HEK293 (cell line): Measurements from ENCODE around the gene RASL12.

Experiments
- CTCF ChIA-PET: fragments of 350-600 bp; formaldehyde crosslinking; extraction: SDS; loops from one replicate; lab custom pipeline; 2021; ENCODE audit warnings: antibody characterized with exemption; lab: Yijun Ruan, JAX
- POLR2A ChIA-PET: fragments of 300-600 bp; formaldehyde crosslinking; extraction: SDS; loops from one replicate; lab custom pipeline; 2020; ENCODE audit warnings: antibody characterized with exemption, inconsistent platforms; lab: Yijun Ruan, JAX
- H3K27ac ChIP-seq: fragments of 200-500 bp; sonication (Bioruptor generic); 2 replicates; pipeline ENCODE4 v1.5.1; 2014; ENCODE audit warnings: low read depth, low read length, control low read depth, inconsistent platforms; ENCODE audit errors: extremely low read depth
- H3K36me3 ChIP-seq, 2 experiments: fragments of 200-500 bp in 1 of 2; sonication (Bioruptor generic) in 1 of 2; 1 replicate in 1 of 2; 2 replicates in 1 of 2; pipeline ENCODE4 v1.5.1; 2014 to 2017; ENCODE audit warnings: inconsistent platforms in 2 of 2, low read length in 2 of 2; ENCODE audit not compliant: control insufficient read depth in 2 of 2, insufficient read depth in 1 of 2
- H3K4me1 ChIP-seq: fragments of 200-500 bp; sonication (Bioruptor generic); 2 replicates; pipeline ENCODE4 v1.5.1; 2014; ENCODE audit warnings: mild to moderate bottlenecking, low read length, inconsistent platforms; ENCODE audit not compliant: control insufficient read depth, insufficient read depth
- H3K4me3 ChIP-seq: 2 replicates; pipeline ENCODE4 v1.5.1; 2011; ENCODE audit warnings: low read depth, mild to moderate bottlenecking, control low read depth, low read length, moderate library complexity
- H3K9me3 ChIP-seq: fragments of 200-500 bp; sonication (Bioruptor generic); 2 replicates; pipeline ENCODE4 v1.5.1; 2014; ENCODE audit warnings: low read depth, low read length, inconsistent platforms; ENCODE audit not compliant: control insufficient read depth, insufficient read depth
- GLI2 ChIP-seq: fragments of 450-650 bp; formaldehyde crosslinking; IDR thresholded peaks from 2 replicates; pipeline ENCODE4; 2017; ENCODE audit warnings: missing biosample characterization, missing genetic modification characterization, low read depth, borderline replicate concordance
- KLF1 ChIP-seq: fragments of 450-650 bp; formaldehyde crosslinking; IDR thresholded peaks from 2 replicates; pipeline ENCODE4 v1.5.1; 2016; ENCODE audit warnings: missing biosample characterization, missing genetic modification characterization
- KLF9 ChIP-seq: fragments of 450-650 bp; formaldehyde crosslinking; IDR thresholded peaks from 2 replicates; pipeline ENCODE4 v1.5.1; 2016; ENCODE audit warnings: missing biosample characterization, missing genetic modification characterization, low read depth
- ZFHX2 ChIP-seq: fragments of 450-650 bp; formaldehyde crosslinking; conservative IDR thresholded peaks from 2 replicates; pipeline ENCODE4 v1.5.1; 2016; ENCODE audit warnings: missing biosample characterization, missing genetic modification characterization
- ZFP3 ChIP-seq: fragments of 450-650 bp; formaldehyde crosslinking; IDR thresholded peaks from 2 replicates; pipeline ENCODE4 v1.5.1; 2016; ENCODE audit warnings: low read depth, missing biosample characterization, missing genetic modification characterization
- ZNF169 ChIP-seq: fragments of 450-650 bp; formaldehyde crosslinking; IDR thresholded peaks from 2 replicates; pipeline ENCODE4 v1.5.1; 2016; ENCODE audit warnings: missing biosample characterization, missing genetic modification characterization
- ZNF175 ChIP-seq: fragments of 450-650 bp; formaldehyde crosslinking; IDR thresholded peaks from 2 replicates; pipeline ENCODE4 v1.5.1; 2016; ENCODE audit warnings: missing biosample characterization, missing genetic modification characterization
- ZNF202 ChIP-seq: fragments of 450-650 bp; formaldehyde crosslinking; IDR thresholded peaks from 2 replicates; pipeline ENCODE4 v1.5.1; 2016; ENCODE audit warnings: missing biosample characterization, missing genetic modification characterization, borderline replicate concordance
- ZNF223 ChIP-seq: fragments of 450-650 bp; formaldehyde crosslinking; IDR thresholded peaks from 2 replicates; pipeline ENCODE4 v1.5.1; 2016; ENCODE audit warnings: missing biosample characterization, missing genetic modification characterization
- ZNF266 ChIP-seq: fragments of 450-650 bp; formaldehyde crosslinking; IDR thresholded peaks from 2 replicates; pipeline ENCODE4 v1.5.1; 2016; ENCODE audit warnings: missing biosample characterization, missing genetic modification characterization, low read depth
- ZNF350 ChIP-seq: fragments of 450-650 bp; formaldehyde crosslinking; IDR thresholded peaks from 2 replicates; pipeline ENCODE4 v1.5.0; 2017; ENCODE audit warnings: missing biosample characterization, mild to moderate bottlenecking, missing genetic modification characterization
- ZNF37A ChIP-seq: fragments of 450-650 bp; IDR thresholded peaks from 2 replicates; pipeline ENCODE4 v1.5.1; 2018; ENCODE audit warnings: missing biosample characterization, missing genetic modification characterization
- ZNF404 ChIP-seq: fragments of 450-650 bp; formaldehyde crosslinking; IDR thresholded peaks from 2 replicates; pipeline ENCODE4 v1.5.1; 2017; ENCODE audit warnings: missing biosample characterization, missing genetic modification characterization
- ZNF501 ChIP-seq: fragments of 450-650 bp; formaldehyde crosslinking; IDR thresholded peaks from 2 replicates; pipeline ENCODE4 v1.5.1; 2016; ENCODE audit warnings: missing biosample characterization, missing genetic modification characterization
- ZNF544 ChIP-seq: fragments of 450-650 bp; formaldehyde crosslinking; IDR thresholded peaks from 2 replicates; pipeline ENCODE4 v1.5.0; 2017; ENCODE audit warnings: missing biosample characterization, missing genetic modification characterization
- ZNF555 ChIP-seq: fragments of 450-650 bp; formaldehyde crosslinking; conservative IDR thresholded peaks from 2 replicates; pipeline ENCODE4 v1.5.1; 2017; ENCODE audit warnings: missing biosample characterization, mild to moderate bottlenecking, missing genetic modification characterization, inconsistent platforms
- ZNF560 ChIP-seq: fragments of 450-650 bp; formaldehyde crosslinking; IDR thresholded peaks from 2 replicates; pipeline ENCODE4 v1.5.1; 2017; ENCODE audit warnings: missing biosample characterization, missing genetic modification characterization, borderline replicate concordance
- ZNF624 ChIP-seq: fragments of 450-650 bp; formaldehyde crosslinking; IDR thresholded peaks from 2 replicates; pipeline ENCODE4 v1.5.1; 2017; ENCODE audit warnings: missing biosample characterization, missing genetic modification characterization
- ZNF664 ChIP-seq: fragments of 450-650 bp; formaldehyde crosslinking; IDR thresholded peaks from 2 replicates; pipeline ENCODE4 v1.5.1; 2016; ENCODE audit warnings: missing biosample characterization, missing genetic modification characterization
- ZSCAN16 ChIP-seq: fragments of 450-650 bp; formaldehyde crosslinking; IDR thresholded peaks from 2 replicates; pipeline ENCODE4 v1.5.1; 2016; ENCODE audit warnings: missing biosample characterization, missing genetic modification characterization
- TF ChIP-seq, protein P1 (sequence below): fragments of 450-650 bp; formaldehyde crosslinking; IDR thresholded peaks from 2 replicates; pipeline ENCODE4 v1.5.1; 2016; ENCODE audit warnings: missing biosample characterization, missing genetic modification characterization
- TF ChIP-seq, protein P2 (sequence below): fragments of 450-650 bp; formaldehyde crosslinking; IDR thresholded peaks from 2 replicates; pipeline ENCODE4 v1.5.1; 2016; ENCODE audit warnings: missing biosample characterization, missing genetic modification characterization, borderline replicate concordance
- TF ChIP-seq, protein P3 (sequence below): fragments of 450-650 bp; formaldehyde crosslinking; IDR thresholded peaks from 2 replicates; pipeline ENCODE4 v1.5.1; 2016; ENCODE audit warnings: missing biosample characterization, missing genetic modification characterization
- TF ChIP-seq, protein P4 (sequence below): IDR thresholded peaks from 2 replicates; pipeline ENCODE4 v1.6.1; 2011; ENCODE audit warnings: mild to moderate bottlenecking, low read depth, low read length, borderline replicate concordance

Gene RASL12

DNA sequence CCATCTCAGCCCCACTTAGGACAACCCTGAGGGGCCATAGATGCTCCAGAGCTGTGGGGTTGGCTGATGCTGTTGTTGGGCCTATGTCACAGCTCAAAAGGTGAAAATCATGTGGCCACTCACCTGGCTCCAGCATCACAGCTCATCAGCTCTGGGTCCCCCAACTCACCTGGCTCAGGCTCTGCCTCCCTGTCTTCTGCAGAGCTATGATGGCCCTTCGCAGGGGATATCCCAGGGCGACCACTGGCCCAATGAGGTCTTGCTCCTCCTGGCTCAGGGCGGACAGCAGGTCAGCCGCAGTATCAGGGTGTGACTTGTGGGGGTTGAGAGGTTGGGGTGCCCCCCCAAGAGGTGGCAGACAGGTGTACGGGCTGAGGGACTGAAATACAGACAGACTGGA, 31.5 kb upstream of the RASL12 start:
- peaks cover 0 to 39% of the 10 kb centered on the region in 2 experiments; a peak in 2 of 3 replicates for H3K36me3 ChIP-seq
- POLR2A ChIA-PET = no interaction called here
- CTCF ChIA-PET = interaction anchor here (1.0 kb wide), 1 partner anchor 45 kb away, joined by 4 read pairs; no protein-coding TSS in a partner anchor
- H3K27ac ChIP-seq = no peak overlapping the region
- H3K4me1 ChIP-seq = no peaks in the 10 kb centered on the region
- no peak overlapping the region for H3K4me3 ChIP-seq
- no peak for TF ChIP-seq ZNF37A (tag by site-specific recombination)
- no peak for TF ChIP-seq ZNF223 (tag by site-specific recombination)
- no peak for TF ChIP-seq ZNF266 (tag by site-specific recombination)
- TF ChIP-seq ZNF175 (tag by site-specific recombination) = no peak
- no peak for TF ChIP-seq ZFHX2 (tag by site-specific recombination)
- no peak for TF ChIP-seq ZNF560
- no peak for TF ChIP-seq ZNF624 (tag by site-specific recombination)
- no peak for TF ChIP-seq ZNF544 (tag by site-specific recombination)
- TF ChIP-seq GLI2 = no peak
- TF ChIP-seq, protein P1, sequence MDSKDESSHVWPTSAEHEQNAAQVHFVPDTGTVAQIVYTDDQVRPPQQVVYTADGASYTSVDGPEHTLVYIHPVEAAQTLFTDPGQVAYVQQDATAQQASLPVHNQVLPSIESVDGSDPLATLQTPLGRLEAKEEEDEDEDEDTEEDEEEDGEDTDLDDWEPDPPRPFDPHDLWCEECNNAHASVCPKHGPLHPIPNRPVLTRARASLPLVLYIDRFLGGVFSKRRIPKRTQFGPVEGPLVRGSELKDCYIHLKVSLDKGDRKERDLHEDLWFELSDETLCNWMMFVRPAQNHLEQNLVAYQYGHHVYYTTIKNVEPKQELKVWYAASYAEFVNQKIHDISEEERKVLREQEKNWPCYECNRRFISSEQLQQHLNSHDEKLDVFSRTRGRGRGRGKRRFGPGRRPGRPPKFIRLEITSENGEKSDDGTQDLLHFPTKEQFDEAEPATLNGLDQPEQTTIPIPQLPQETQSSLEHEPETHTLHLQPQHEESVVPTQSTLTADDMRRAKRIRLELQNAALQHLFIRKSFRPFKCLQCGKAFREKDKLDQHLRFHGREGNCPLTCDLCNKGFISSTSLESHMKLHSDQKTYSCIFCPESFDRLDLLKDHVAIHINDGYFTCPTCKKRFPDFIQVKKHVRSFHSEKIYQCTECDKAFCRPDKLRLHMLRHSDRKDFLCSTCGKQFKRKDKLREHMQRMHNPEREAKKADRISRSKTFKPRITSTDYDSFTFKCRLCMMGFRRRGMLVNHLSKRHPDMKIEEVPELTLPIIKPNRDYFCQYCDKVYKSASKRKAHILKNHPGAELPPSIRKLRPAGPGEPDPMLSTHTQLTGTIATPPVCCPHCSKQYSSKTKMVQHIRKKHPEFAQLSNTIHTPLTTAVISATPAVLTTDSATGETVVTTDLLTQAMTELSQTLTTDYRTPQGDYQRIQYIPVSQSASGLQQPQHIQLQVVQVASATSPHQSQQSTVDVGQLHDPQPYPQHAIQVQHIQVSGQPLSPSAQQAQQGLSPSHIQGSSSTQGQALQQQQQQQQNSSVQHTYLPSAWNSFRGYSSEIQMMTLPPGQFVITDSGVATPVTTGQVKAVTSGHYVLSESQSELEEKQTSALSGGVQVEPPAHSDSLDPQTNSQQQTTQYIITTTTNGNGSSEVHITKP = no peak
- no peak for TF ChIP-seq KLF1 (tag by site-specific recombination)
- TF ChIP-seq, protein P2, sequence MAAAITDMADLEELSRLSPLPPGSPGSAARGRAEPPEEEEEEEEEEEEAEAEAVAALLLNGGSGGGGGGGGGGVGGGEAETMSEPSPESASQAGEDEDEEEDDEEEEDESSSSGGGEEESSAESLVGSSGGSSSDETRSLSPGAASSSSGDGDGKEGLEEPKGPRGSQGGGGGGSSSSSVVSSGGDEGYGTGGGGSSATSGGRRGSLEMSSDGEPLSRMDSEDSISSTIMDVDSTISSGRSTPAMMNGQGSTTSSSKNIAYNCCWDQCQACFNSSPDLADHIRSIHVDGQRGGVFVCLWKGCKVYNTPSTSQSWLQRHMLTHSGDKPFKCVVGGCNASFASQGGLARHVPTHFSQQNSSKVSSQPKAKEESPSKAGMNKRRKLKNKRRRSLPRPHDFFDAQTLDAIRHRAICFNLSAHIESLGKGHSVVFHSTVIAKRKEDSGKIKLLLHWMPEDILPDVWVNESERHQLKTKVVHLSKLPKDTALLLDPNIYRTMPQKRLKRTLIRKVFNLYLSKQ (tag by site-specific recombination) = no peak
- no peaks in the 10 kb centered on the region for H3K9me3 ChIP-seq

DNA sequence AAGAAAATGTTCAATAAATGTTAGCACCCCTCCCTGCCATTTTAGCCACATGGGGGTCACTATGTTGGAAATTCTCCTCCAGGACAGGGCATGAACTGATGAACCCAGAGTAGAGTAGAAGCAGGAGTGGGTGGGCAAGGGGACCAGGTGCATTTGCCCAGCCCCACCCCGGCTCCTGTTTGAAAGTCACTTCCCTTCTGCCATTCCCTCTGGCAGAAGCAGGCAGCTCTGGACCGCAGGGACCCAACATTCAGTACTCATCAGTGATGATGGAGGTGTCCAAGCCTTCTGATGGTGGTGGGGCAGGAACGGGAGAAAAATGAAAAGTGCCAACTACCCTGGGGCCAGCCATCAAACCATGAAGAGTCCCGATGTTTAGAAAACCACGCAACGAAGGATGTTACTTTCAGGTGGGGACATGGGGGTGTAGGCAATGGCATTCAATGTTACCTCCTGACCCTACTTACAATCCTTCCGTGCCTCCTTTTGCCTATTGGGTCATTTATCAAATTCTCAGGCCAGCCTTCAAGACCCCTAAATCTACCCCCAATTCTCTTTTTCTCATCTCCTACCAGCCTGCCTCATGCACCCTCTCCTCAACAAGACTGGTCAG, 30.0 kb upstream of the RASL12 start:
- POLR2A ChIA-PET = no interaction called here
- CTCF ChIA-PET = interaction anchor here (1.2 kb wide), 1 partner anchor 43 kb away, joined by 3 read pairs; no protein-coding TSS in a partner anchor
- H3K4me1 ChIP-seq = no peaks in the 10 kb centered on the region
- TF ChIP-seq ZNF555 = no peak
- no peak for TF ChIP-seq ZNF350 (tag by site-specific recombination)
- no peak for TF ChIP-seq ZNF664 (tag by site-specific recombination)
- TF ChIP-seq, protein P1 = no peak
- TF ChIP-seq ZNF169 (tag by site-specific recombination) = no peak
- TF ChIP-seq ZNF202 (tag by site-specific recombination) = no peak
- no peak for TF ChIP-seq KLF9 (tag by site-specific recombination)
- TF ChIP-seq ZSCAN16 (tag by site-specific recombination) = no peak
- no peak for TF ChIP-seq ZNF501 (tag by site-specific recombination)
- TF ChIP-seq, protein P3, sequence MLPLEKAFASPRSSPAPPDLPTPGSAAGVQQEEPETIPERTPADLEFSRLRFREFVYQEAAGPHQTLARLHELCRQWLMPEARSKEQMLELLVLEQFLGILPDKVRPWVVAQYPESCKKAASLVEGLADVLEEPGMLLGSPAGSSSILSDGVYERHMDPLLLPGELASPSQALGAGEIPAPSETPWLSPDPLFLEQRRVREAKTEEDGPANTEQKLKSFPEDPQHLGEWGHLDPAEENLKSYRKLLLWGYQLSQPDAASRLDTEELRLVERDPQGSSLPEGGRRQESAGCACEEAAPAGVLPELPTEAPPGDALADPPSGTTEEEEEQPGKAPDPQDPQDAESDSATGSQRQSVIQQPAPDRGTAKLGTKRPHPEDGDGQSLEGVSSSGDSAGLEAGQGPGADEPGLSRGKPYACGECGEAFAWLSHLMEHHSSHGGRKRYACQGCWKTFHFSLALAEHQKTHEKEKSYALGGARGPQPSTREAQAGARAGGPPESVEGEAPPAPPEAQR (tag by site-specific recombination) = no peak
- no peak for TF ChIP-seq ZNF404 (tag by site-specific recombination)
- no peak for TF ChIP-seq ZFP3 (tag by site-specific recombination)
- TF ChIP-seq, protein P4, sequence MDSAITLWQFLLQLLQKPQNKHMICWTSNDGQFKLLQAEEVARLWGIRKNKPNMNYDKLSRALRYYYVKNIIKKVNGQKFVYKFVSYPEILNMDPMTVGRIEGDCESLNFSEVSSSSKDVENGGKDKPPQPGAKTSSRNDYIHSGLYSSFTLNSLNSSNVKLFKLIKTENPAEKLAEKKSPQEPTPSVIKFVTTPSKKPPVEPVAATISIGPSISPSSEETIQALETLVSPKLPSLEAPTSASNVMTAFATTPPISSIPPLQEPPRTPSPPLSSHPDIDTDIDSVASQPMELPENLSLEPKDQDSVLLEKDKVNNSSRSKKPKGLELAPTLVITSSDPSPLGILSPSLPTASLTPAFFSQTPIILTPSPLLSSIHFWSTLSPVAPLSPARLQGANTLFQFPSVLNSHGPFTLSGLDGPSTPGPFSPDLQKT = no peak

More for the DNA sequence above, 30.0 kb upstream of the RASL12 start:
- Histone ChIP-seq H3K9me3 (no peaks in the 10 kb centered on the region), H3K36me3 (peaks cover 0 to 39% of the 10 kb centered on the region in 2 experiments; a peak in 2 of 3 replicates), H3K4me3 (no peak overlapping the region), H3K27ac (no peak overlapping the region)
